GM12878 (cell line): ENCODE data around the gene GGTA1. TPM values are rescaled to one million over a fixed set of nuclear protein-coding genes. Genes with fewer than 3 reads are reported as not detected.

Experiments used
- BRCA1 ChIP-seq: IDR thresholded peaks from 2 replicates; pipeline ENCODE4 v1.6.1; 2011; ENCODE audit warnings: low read depth, low read length, improper control_type of control experiment
- EP300 ChIP-seq, 2 experiments: fragments of 150-350 bp in 1 of 2; IDR thresholded peaks; 2 replicates each; pipeline ENCODE4 v1.6.1; 2011 to 2012; ENCODE audit warnings: low read depth in 2 of 2, low read length in 2 of 2, borderline replicate concordance in 1 of 2, improper control_type of control experiment in 1 of 2, inconsistent platforms in 1 of 2; ENCODE audit not compliant: control insufficient read depth in 1 of 2
- HDAC2 ChIP-seq: fragments of 200-600 bp; sonication (generic); IDR thresholded peaks from 2 replicates; pipeline ENCODE4 v1.6.1; 2017
- HDAC6 ChIP-seq: fragments of 200-600 bp; sonication (generic); IDR thresholded peaks from one replicate; pipeline ENCODE4 v1.8.0; 2017; ENCODE audit warnings: antibody characterized with exemption; ENCODE audit not compliant: unreplicated experiment
- MLLT1 ChIP-seq: fragments of 450-650 bp; IDR thresholded peaks from 2 replicates; pipeline ENCODE4 v1.6.1; 2016; ENCODE audit warnings: mild to moderate bottlenecking
- POLR2A ChIP-seq: IDR thresholded peaks from 2 replicates; pipeline ENCODE4 v1.6.1; 2011; ENCODE audit warnings: low read depth, mild to moderate bottlenecking, low read length
- POLR2AphosphoS5 ChIP-seq: IDR thresholded peaks from 2 replicates; pipeline ENCODE4 v1.6.1; 2011; ENCODE audit warnings: mild to moderate bottlenecking, low read length, inconsistent platforms
- TCF3 ChIP-seq: IDR thresholded peaks from 2 replicates; pipeline ENCODE4 v1.6.1; 2012; ENCODE audit warnings: low read depth, mild to moderate bottlenecking, low read length, borderline replicate concordance; ENCODE audit not compliant: insufficient read depth
- ZNF687 ChIP-seq: fragments of 450-650 bp; IDR thresholded peaks from 2 replicates; pipeline ENCODE4 v1.6.1; 2017; ENCODE audit warnings: mild to moderate bottlenecking, moderate library complexity
- polyA plus RNA-seq, 11 experiments: library from polyadenylated mRNA; depleted of rRNA in 4 of 11; unstranded in 6 of 11; stranded (reverse) in 5 of 11; fragments of >200 nt; fragmentation: Nextera tagmentation in 4 of 11; fragmentation: Illumina TruSeq in 1 of 11; extraction: Ambion mirVana in 4 of 11; extraction: Trizol in 1 of 11; gene quantifications; 1 replicate in 1 of 11; 2 replicates in 10 of 11; pipeline versions ENCODE4 v1.2.1 to v1.2.3, GENCODE V29; 2011 to 2016; ENCODE audit warnings: inconsistent platforms in 2 of 11, missing spikeins in 2 of 11, low read depth in 1 of 11
- total RNA-seq, 4 experiments: library from RNA; depleted of rRNA in 3 of 4; stranded (reverse); fragments of >200 nt in 3 of 4; fragmentation: Illumina TruSeq in 1 of 4; extraction: Trizol in 1 of 4; gene quantifications; 2 replicates each; pipeline versions ENCODE4 v1.2.1 to v1.2.3, GENCODE V29; 2013 to 2021

The GGTA1 gene
- total and polyA plus RNA-seq, 10 of the 15 experiments (the other 5 are each of a cell fraction or from before 2014, with no cell fraction given): 0.09 to 0.65 (median 0.17) TPM; not detected in 2

GRCh38 chr9:121464968-121465367 is 34.7 kb downstream of the GGTA1 start (continued):
- TF ChIP-seq EP300 (IDR thresholded peaks at IDR 0.05; ENCODE audit: borderline replicate concordance in 1 of 2, control insufficient read depth in 1 of 2, low read depth in 2 of 2, low read length in 2 of 2): no peak
- no peak for TF ChIP-seq HDAC2
- TF ChIP-seq POLR2AphosphoS5: no peak
- TF ChIP-seq BRCA1: no peak
- TF ChIP-seq ZNF687: no peak
- no peak for TF ChIP-seq HDAC6
- TF ChIP-seq POLR2A: no peak
- no peak for TF ChIP-seq TCF3
- TF ChIP-seq MLLT1: no peak
- TF ChIP-seq, all 136 proteins: peak for 0
